Pons (tissue), 1 donor: ENCODE measurements around the gene BCL3.
"Not testable (repeated sequence)": the region's sequence is repeated elsewhere in the genome, so short reads cannot be mapped to it uniquely, and the experiment has no call there.

Source experiments
- DNase-seq: peaks from one replicate; pipeline ENCODE4 v3.0.0-alpha.2; 2016; ENCODE audit warnings: low spot score

BCL3 gene

DNA sequence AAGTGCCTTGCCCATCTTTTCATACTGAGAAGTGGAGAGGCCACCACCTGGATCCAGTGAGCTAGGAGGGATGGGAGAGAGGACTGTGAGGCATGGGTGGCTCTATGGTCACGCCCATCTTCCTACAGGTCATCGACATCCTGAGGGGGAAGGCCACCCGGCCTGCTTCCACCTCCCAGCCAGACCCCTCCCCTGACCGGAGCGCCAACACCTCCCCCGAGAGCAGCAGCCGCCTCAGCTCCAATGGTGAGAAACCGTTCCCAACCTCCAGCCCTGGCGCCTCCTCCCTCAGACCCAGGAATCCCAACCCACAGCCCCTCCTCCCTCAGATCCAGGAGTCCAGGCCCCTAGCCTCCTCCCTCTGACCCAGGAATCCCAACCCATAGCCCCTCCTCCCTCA is 10.1 kb downstream of the BCL3 start:
- DNase-seq: no peak

DNA sequence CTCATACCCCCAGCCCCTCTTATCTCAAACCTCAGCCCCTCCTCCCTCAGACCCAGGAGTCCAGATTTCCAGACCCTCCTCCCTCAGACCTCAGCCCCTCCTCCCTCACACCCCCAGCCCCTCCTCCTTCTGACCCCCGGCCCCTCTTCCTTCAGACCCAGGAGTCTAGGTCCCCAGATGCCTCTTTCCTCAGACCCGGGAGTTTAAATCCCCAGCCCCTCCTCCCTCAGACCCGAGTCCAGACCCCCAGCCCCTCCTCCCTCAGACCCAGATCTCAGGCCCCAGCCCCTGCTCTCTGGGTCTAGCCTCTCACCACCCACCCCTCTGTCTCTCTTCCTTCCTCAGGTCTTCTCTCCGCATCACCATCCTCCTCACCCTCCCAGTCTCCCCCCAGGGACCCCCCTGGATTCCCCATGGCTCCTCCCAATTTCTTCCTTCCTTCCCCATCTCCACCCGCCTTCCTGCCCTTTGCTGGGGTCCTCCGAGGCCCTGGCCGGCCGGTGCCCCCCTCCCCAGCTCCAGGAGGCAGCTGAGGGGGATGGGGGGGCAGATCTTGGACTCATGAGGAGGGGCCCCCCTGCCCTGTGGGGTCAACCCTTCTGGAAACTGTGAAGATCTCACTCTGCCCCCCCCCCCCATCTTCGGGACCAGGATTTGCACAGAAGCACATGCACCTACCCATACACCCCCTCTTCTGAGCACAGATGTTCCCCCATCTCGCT is 10.7 kb downstream of the BCL3 start:
- no peak for DNase-seq

DNA sequence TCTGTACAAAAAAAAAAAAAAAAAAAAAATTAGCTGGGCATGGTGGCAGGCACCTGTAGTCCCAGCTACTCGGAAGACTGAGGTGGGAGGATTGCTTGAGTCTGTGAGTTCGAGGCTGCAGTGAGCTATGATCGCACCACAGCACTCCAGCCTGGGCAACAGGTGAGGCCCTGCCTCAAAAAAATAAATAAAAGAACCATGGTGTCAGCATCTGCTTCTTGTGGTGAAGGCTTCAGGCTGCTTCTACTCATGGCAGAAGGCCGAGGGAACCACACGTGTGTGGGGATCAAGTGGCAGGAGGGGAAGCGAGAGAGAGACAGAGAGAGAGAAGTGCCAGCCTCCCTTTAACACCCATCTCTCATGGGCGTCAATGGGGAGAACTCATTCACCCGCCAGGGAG is 13.5 kb downstream of the BCL3 start:
- no peak for DNase-seq

DNA sequence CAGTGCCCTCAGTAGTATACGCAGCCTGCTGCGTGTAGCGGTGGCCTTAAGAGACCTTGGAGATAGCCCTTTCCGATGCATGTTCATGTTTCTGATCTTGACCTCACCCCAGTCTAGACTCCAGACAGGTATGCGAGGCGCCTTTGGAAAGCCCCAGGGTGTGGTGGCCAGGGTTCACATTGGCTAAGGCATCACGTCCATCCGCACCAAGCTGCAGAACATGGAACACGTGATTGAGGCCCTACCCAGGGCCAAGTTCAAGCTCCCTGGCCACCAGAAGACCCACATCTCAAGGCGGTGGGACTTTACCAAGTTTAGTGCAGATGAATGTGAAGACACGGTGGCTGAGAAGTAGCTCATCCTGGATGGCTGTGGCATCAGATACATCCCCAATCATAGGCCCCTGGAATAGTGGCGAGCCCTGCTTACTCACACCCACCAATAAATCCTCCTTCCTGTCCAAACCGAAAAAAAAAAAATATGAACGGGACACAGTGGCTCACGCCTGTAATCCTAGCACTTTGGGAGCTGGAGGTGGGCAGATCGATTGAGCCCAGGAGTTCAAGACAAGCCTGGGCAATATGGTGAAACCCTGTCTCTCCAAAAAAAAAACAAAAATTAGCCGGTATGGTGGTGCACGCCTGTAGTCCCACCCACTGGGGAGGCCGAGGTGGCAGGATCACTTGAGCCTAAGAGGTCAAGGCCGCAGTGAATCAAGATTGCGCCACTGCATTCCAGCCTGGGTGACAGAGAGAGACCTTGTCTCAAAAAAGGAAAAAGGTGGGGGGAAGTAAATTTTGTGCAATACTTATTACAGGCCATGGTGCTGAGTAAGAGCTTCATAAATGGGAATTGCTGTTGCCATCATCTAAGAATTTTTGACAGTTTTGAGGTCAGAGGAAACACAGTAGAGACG is 16.8 kb downstream of the BCL3 start:
- DNase-seq: no peak

DNA sequence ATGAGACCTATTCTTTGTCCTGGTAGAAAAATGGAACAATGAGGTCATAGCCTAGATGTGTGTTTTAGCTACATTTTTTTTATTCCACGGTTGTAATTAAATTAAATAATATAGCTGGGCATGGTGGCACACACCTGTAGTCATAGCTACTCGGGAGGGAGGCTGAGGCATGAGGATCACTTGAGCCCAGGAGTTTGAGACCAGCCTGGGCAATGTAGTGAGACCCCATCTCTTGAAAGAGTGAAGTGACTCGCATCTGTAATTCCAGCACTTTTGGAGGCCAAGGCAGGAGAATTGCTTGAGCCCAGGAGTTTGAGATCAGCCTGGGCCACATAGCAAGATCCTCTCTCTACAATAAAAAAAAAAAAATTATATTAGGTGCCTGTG is 17.4 kb downstream of the BCL3 start:
- no peak for DNase-seq

DNA sequence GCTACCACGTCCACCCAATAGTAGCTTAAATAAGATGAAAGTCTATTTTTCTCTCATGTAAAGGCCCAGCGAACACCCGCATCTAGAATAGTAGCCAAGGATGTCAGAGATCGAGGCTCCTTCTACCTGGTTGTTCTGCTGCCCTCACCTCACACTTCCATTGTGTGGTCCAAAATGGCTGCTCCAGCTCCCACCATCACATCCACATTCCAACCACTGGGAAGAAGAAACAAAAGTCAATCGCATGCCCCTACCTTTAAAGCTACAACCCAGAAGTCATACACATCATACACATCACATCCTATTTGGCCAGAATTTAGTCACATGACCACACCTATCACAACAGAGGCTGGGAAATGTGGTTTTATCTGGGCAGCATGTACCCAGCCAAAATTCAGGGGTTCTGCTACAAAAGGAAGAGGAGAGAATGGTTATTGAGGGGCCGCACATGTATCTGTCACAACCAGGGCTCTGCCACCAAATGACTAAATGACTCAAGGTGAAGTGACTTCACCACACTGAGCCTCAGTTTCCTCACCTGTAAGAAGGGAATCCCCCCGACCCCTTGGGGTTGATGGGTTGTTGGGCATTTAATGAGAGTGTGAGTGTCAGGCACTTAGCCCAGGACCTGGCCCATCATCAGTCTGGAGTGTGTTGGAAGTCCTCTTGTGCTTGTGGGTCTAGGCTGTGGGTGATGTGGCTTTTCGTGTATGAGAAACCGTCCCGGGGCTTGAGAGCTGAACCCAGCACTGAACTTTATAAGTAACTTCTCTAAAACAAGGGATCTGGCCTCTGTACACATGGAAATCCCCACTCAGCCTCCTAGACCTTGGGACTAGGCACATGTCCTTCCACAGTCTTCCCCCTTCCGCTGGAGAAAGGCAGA is 19.0 kb downstream of the BCL3 start:
- DNase-seq: no peak

DNA sequence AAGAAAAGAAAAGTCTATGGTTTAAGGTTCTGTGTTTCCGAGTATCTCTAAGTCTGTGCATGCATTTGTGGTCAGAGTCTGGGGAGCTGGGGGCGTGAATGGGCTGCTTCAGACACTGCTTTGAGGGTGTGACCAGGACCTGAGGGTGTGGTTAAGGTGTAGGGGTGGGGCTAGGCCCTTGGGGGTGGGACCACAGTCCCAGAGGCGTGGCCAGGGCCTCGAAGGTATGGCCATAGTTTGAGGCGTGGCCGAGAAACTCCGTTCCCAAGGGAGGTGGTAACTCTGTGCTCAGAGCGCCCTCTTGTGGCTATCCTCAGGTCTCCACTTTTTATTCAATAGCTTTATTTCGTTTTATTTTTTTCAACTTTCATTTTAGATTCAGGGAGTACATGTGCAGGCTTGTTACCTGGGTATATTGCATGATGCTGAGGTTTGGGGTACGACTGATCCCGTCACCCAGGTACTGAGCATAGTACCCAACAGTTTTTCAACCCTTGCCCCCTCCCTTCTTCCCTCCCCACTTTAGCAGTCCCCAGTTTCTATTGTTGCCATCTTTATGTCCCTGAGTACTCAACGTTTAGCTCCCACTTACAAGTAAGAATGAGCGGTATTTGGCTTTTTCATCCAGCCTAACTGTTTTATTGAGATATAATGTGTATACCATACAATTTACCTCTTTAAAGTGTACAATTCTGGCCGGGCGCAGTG is 22.2 kb downstream of the BCL3 start:
- peak; percentile 81 for DNase-seq

DNA sequence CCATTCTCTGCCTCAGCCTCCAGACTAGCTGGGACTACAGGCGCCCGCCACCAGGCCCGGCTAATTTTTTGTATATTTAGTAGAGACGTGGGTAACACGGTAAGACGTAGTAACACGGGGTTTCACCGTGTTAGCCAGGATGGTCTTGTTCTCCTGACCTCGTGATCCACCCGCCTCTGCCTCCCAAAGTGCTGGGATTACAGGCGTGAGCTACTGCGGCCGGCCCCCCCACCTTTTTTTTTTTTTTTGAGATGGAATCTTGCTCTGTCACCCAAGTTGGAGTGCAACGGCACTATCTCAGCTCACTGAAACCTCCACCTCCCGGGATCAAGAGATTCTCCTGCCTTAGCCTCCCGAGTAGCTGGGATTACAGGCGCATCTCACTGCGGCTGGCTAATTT is 23.6 kb downstream of the BCL3 start:
- DNase-seq: not testable (repeated sequence)

DNA sequence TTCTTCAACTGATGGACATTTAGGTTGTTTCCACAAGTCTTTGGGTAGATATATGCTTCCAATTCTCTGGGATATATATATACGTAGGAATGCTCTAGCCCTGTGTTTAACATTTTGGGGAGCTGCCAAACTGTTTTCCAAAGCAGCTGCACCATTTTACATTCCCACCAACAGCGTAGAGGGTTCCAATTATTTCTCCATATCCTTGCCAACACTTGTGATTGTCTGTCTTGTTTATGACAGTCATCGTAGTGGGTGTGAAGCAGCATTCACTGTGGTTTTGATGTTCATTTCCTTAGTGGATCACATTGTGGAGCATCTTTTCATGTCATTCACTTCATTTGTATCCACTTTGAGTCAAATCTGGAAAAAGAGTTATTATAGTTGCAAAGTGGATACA is 24.5 kb downstream of the BCL3 start:
- DNase-seq: no peak

DNA sequence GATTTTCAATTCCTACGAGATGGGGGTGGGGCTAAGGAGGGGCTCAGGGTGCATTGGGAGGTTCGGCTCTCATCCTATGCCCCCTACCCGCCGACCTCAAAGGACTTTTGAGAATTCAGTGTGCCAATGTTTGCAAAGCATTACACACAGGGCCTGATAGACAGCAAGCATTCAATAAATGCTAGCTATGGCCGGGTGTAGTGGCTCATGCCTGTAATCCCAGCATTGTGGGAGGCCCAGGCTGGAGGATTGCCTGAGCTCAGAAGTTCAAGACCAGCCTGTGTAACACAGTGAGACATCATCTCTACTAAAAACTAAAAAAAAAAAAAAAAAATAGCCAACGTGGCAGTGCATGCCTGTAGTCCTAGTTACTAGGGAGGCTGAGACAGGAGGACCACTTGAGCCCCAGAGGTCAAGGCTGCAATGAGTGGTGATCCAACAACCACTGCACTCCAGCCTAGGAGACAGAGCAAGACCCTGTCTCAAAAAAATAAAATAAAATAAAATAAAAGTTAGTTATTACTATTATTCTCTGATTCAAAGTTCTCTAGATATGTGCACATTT is 27.2 kb downstream of the BCL3 start:
- DNase-seq: no peak

DNA sequence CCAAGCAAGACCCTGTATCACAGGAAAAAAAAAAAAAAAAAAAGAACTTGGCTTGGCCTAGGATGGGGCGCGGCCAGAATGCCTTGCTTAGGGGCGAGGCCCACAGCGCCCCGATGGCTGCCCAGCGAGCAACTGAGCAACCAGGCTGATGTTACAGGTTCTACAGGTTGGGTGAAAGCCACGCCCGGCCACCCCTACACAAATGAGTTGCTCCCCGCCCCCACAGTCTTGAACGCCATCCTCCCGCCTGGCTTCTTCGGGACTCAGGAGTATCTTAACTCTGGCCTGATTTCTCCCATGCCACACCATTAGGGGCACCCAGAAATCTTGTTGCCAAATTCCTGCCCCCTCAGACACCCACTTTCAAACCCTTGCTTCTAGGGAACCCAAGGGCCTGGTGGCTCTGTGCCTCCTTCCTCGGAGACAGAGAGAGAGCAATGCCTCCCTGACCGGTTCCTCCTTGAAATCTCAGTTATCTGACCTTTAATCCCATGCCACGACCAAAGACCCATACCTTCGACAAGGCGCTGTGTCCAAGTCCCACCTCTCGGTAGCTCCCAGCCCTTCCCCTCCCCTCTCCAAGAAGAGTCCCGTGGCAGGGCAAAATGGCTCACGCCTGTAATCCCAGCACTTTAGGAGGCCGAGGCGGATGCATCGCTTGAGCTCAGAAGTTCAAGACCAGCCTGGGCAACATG is 28.0 kb downstream of the BCL3 start:
- no peak for DNase-seq

DNA sequence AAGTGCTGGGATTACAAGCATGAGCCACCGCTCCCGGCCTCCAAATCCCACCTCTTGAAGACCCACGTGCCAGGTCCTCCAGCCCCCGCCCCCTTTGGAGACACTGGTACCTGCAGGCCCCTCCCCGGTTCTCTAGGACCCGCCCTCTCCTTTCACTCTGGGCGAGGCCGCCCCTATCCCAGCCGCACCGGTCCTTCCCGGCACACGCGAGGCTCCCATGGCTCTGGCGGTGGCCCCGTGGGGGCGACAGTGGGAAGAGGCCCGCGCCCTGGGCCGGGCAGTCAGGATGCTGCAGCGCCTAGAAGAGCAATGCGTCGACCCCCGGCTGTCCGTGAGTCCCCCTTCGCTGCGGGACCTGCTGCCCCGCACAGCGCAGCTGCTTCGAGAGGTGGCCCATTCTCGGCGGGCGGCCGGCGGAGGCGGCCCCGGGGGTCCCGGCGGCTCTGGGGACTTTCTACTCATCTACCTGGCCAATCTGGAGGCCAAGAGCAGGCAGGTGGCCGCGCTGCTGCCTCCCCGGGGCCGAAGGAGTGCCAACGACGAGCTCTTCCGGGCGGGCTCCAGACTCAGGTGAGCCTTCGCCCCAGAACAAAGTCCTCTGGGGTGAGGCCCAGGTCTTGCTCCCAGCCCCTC is 29.3 kb downstream of the BCL3 start, which contains the start of gene CBLC:
CBLC (plus strand) TSS at position 176 of the 633 bp plus-strand sequence; CDS start at position 218, 42 bp downstream.
- no peak for DNase-seq

DNA sequence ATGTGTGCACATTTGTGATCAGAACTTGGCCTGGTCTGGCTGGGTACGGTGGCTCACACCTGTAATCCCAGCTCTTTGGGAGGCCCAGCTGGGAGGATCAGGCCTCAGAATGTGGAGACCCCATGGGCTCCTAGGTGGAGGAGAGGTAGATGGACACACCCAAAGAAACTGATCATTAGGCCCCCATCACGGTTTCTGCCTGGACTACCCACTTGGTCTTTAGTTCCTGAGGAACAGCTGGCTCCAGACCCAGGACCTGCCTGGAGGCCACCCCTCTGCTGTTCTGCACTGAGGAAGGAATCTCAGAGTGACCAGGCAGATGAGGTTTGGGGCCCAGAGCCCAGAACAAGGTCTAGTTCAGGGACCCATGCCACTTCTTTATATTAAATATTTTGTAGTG is 30.6 kb downstream of the BCL3 start:
- no peak for DNase-seq

DNA sequence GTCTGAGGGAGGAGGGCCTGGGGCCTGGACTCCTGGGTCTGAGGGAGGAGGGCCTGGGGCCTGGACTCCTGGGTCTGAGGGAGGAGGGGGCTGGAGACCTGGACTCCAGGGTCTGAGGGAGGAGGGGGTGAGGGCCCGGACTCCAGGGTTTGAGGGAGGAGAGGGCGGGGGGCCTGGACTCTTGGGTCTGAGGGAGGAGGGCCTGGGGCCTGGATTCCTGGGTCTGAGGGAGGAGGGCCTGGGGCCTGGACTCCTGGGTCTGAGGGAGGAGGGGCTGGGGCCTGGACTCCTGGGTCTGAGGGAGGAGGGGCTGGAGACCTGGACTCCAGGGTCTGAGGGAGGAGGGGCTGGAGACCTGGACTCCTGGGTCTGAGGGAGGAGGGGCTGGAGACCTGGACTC is 33.2 kb downstream of the BCL3 start:
- not testable (repeated sequence) for DNase-seq

DNA sequence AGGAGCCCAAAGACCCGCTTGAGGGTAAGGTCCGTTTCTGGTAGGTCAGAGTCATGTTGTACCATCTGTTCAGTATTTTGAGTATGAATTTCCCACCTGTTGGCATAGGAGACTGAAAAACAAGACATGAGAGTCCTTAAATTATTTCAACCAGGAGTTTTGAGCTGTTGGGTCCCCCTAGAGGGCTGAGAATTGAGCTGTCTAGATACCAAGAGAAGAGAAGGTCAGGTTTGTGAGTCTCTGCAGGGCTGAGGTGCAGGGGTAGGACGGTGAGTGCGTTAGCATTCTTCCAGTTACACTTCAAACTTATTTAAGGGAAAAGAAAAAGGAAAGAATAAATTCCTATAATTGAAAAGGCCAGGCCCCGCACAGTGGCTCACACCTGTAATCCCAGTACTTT is 34.2 kb downstream of the BCL3 start:
- DNase-seq: no peak

DNA sequence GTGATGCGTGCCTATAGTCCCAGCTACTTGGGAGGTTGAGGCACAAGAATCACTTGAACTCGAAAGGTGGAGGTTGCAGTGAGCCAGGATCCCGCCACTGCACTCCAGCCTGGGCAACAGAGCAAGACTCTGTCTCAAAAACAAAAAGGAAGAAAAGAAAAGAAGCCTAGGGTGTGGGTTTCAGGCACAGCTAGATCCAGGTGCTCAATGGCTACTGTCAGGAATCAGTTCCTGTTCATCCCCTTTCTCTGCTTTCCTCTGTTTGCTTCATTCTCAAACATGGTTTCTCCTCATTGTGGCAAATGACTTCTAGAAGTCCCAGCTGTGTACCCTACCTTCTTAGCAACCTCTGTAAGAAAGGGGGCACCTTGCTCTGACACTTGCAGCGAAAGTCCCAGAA is 35.0 kb downstream of the BCL3 start:
- DNase-seq: no peak

DNA sequence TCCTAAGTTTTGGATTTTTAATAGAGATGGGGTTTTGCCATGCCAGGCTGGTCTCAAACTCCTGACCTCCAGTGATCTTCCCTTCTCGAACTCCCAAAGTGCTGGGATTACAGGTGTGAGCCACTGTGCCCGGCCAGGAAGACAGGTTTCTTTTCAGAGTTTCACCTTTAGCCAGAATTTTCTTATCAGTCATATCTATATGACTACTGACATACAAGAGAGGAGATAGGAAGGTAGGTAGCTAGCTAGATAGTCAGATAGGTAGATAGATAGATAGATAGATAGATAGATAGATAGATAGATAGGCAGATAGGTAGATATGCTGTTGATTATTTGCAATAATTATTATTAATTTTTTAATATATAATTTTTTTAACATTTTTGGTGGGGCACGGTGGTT is 36.8 kb downstream of the BCL3 start:
- DNase-seq: no peak

DNA sequence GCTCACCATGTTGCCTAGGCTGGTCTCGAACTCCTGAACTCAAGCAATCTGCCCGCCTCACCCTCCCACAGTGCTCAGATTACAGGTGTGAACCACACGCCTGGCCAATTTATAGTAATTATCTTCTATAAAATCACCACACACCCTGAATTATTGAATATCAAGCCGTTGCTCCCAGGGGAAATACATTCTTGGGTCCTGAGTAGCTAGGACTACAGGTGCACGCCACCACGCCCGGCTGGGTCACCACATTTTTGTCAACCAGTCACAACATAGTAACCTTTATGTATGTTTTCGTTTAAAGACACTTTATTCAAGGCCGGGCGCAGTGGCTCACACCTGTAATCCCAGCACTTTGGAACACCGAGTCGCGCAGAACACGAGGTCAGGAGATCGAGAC is 37.5 kb downstream of the BCL3 start:
- no peak for DNase-seq

DNA sequence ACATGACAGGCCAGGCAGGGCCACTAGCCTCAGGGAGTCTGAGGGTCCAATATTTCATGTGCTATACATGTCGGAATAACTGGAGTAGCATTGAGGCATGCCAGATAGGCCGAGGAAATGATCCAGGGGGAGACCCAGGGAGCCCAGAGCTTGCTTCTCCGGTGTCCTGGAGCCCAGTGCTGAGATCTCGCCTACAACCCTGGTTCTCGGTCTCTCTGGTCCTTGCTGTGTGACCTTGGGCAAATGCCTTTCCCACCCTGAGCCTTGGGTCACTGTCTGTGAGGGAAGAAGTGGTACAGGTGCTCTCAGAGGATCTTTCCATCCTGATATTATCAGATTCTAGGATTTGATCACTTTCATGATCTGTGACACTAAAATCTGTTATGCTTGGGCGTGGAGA is 40.5 kb downstream of the BCL3 start:
- DNase-seq: no peak

DNA sequence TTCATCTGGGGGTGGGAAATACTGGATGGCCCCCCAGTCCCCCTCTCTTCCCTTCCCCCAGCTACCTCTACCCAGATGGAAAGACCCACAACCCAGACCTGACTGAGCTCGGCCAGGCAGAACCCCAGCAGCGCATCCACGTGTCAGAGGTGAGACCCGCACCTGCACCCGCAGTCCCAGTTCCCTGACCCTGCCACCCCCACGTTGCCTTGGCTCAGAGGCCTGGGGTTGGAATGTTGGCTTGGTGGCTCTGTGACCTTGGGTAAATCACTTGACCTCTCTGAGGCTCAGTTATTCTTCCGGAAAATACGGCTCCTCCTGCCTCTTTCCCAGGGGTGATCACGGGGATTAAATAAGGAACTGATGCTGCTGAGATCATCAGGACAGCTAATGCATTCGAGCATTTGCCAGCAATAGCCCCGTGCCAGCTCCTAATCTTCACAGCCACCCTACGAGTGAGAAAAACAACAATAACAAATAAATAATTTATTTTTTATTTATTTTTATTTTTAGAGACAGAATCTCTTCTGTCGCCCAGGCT is 41.5 kb downstream of the BCL3 start:
- DNase-seq: no peak
